ENCODE results near the gene GSG1L. TPM values are rescaled to one million over a fixed set of nuclear protein-coding genes. Genes with fewer than 3 reads are reported as not detected.

The GSG1L gene
- total RNA-seq, 2 experiments from 2014 or later = not detected

GRCh38 chr16:27852681-27853080 lies 210.8 kb downstream of the GSG1L start:
- no peak for DNase-seq
- Mint-ChIP-seq H3K4me1 (no peaks in the 10 kb centered on the region), H3K27ac (no peak overlapping the region), H3K4me3 (no peak overlapping the region), H3K9me3 (no peaks in the 10 kb centered on the region), H3K36me3 (no peaks in the 10 kb centered on the region), H3K27me3 (peaks cover 27% of the 10 kb centered on the region)
- no peak for ATAC-seq (ENCODE audit: low read depth)
- POLR2A ChIA-PET = no interaction called here

- ATAC-seq (ENCODE audit: low read depth) = no peak
- DNase-seq = no peak
- Mint-ChIP-seq H3K4me3 (no peak overlapping the region), H3K36me3 (no peaks in the 10 kb centered on the region), H3K4me1 (no peaks in the 10 kb centered on the region), H3K27ac (no peak overlapping the region), H3K27me3 (peaks cover 27% of the 10 kb centered on the region), H3K9me3 (no peaks in the 10 kb centered on the region)
- POLR2A ChIA-PET = no interaction called here
Observed at GRCh38 chr16:27852116-27852515, 211.4 kb downstream of the GSG1L start.

DNA sequence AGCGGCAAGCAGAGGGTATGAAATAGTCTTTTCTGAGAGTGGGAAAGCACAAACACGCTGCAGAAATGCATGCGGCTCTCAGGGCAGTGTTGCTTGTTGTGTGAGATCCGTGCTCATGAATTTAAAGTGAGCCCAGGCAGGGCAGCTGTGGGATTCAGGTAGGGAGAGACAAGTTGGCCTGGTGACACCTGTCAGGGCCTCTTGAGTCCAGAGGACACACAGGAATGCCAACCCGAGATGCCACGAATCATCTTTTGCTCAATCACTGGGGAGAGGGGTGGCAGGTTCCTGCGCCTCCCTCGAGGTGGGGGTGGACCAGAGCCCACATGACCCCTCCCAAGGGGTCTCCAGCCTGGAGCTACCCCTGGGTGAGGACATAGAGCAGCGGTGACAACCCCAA lies 211.9 kb downstream of the GSG1L start:
- Mint-ChIP-seq H3K36me3 (no peaks in the 10 kb centered on the region), H3K9me3 (no peaks in the 10 kb centered on the region), H3K4me3 (no peak overlapping the region), H3K27me3 (peaks cover 27% of the 10 kb centered on the region), H3K4me1 (no peaks in the 10 kb centered on the region), H3K27ac (no peak overlapping the region)
- no peak for ATAC-seq (ENCODE audit: low read depth)
- POLR2A ChIA-PET = no interaction called here
- no peak for DNase-seq

- POLR2A ChIA-PET = no interaction called here
- H3K36me3 Mint-ChIP-seq = no peaks in the 10 kb centered on the region
- no peaks in the 10 kb centered on the region for H3K4me1 Mint-ChIP-seq
- H3K27ac Mint-ChIP-seq = no peak overlapping the region
- H3K9me3 Mint-ChIP-seq = no peaks in the 10 kb centered on the region
- DNase-seq (no peak), ATAC-seq (ENCODE audit: low read depth) (no peak)
- H3K27me3 Mint-ChIP-seq = peaks cover 33% of the 10 kb centered on the region
- H3K4me3 Mint-ChIP-seq = no peak overlapping the region
Observed at GRCh38 chr16:27849621-27850020, 213.9 kb downstream of the GSG1L start.

- Mint-ChIP-seq H3K36me3 (no peaks in the 10 kb centered on the region), H3K4me3 (no peak overlapping the region), H3K27me3 (peaks cover 22% of the 10 kb centered on the region), H3K9me3 (no peaks in the 10 kb centered on the region), H3K4me1 (no peaks in the 10 kb centered on the region), H3K27ac (no peak overlapping the region)
- ATAC-seq (ENCODE audit: low read depth) (no peak), DNase-seq (no peak)
- POLR2A ChIA-PET = no interaction called here
Observed at GRCh38 chr16:27847030-27847550, 216.4 kb downstream of the GSG1L start.

- H3K27me3 Mint-ChIP-seq = peaks cover 12% of the 10 kb centered on the region
- no peaks in the 10 kb centered on the region for H3K9me3 Mint-ChIP-seq
- no peaks in the 10 kb centered on the region for H3K36me3 Mint-ChIP-seq
- H3K4me1 Mint-ChIP-seq = no peaks in the 10 kb centered on the region
- DNase-seq (no peak), ATAC-seq (ENCODE audit: low read depth) (no peak)
- POLR2A ChIA-PET = no interaction called here
- no peak overlapping the region for H3K27ac Mint-ChIP-seq
- no peak overlapping the region for H3K4me3 Mint-ChIP-seq
Observed at GRCh38 chr16:27844826-27845225, 218.7 kb downstream of the GSG1L start.

- no peak for DNase-seq
Observed at GRCh38 chr16:27843800-27844199, 219.7 kb downstream of the GSG1L start.

GRCh38 chr16:27841911-27842310 lies 221.6 kb downstream of the GSG1L start:
- Mint-ChIP-seq H3K9me3 (no peaks in the 10 kb centered on the region), H3K36me3 (no peaks in the 10 kb centered on the region), H3K27ac (no peak overlapping the region), H3K4me1 (no peaks in the 10 kb centered on the region), H3K4me3 (no peak overlapping the region), H3K27me3 (peaks cover 12% of the 10 kb centered on the region)
- ATAC-seq (ENCODE audit: low read depth) (no peak), DNase-seq (no peak)
- POLR2A ChIA-PET = no interaction called here

More at GRCh38 chr16:27843800-27844199, 219.7 kb downstream of the GSG1L start:
- Mint-ChIP-seq H3K27ac (no peak overlapping the region), H3K36me3 (no peaks in the 10 kb centered on the region), H3K4me1 (no peaks in the 10 kb centered on the region), H3K9me3 (no peaks in the 10 kb centered on the region), H3K27me3 (peaks cover 12% of the 10 kb centered on the region), H3K4me3 (no peak overlapping the region)
- POLR2A ChIA-PET = no interaction called here
- no peak for ATAC-seq (ENCODE audit: low read depth)

DNA sequence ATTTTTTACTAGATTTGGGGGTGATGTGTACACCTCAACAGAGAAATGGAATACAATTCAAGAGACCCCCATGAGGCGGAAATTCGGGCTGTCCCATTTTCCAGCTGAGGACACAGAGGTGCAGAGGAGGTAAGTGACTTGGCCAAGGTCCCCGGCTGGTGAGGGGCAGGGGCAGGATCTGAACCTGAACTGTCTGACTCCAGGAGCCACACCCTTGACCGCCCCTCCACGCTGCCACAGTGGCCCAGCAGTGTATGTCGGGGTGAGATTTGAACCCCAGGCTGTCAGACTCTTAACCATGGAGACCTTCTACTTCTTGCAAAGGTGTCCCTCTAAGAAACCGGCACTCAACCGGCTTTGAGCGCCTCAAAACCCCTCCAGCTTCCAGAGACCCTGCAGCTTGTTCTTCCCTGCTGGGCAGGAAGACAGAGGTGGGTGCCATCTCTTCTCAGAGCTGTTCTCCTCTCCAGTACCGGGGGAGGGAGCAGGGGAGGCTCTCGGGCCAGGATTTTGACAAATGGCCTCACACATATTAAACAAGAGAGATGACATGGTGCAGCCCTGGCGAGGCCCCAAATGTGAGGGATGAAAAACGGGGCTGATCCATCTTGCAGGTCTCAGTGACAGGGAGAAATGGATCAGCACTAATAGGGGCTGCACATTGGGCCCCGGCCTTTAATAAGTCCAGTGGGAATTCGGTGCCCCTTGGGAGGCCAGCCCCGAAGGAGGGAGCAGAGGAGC lies 222.3 kb downstream of the GSG1L start:
- H3K4me1 Mint-ChIP-seq = no peaks in the 10 kb centered on the region
- no peaks in the 10 kb centered on the region for H3K9me3 Mint-ChIP-seq
- no peak overlapping the region for H3K4me3 Mint-ChIP-seq
- no peak overlapping the region for H3K27ac Mint-ChIP-seq
- ATAC-seq (ENCODE audit: low read depth) (no peak), DNase-seq (no peak)
- peaks cover 19% of the 10 kb centered on the region for H3K27me3 Mint-ChIP-seq
- POLR2A ChIA-PET = no interaction called here
- no peaks in the 10 kb centered on the region for H3K36me3 Mint-ChIP-seq

GRCh38 chr16:27840311-27841060 lies 223.0 kb downstream of the GSG1L start:
- no peaks in the 10 kb centered on the region for H3K9me3 Mint-ChIP-seq
- no peaks in the 10 kb centered on the region for H3K4me1 Mint-ChIP-seq
- DNase-seq (no peak), ATAC-seq (ENCODE audit: low read depth) (no peak)
- POLR2A ChIA-PET = no interaction called here
- H3K27ac Mint-ChIP-seq = no peak overlapping the region
- H3K27me3 Mint-ChIP-seq = peaks cover 20% of the 10 kb centered on the region
- H3K36me3 Mint-ChIP-seq = no peaks in the 10 kb centered on the region
- H3K4me3 Mint-ChIP-seq = no peak overlapping the region

DNA sequence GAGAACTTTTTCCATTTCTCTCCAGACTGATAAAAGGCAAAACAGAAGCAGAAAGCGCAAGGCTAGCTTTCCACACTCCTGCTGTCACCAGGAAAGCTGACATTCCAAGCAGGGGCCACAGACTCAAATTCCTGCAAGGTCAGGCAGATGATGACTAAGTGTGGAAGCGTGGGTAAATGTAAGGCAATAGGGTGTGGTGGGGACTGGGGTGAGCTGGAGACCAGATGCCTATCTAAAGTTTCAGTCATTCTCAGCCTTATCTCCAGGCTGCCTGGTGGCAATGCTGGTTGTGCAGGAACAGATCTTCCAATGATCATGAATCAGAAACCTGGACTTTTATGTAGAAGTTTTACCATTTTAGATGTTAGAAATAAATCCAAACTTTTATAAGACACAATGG lies 224.1 kb downstream of the GSG1L start:
- Mint-ChIP-seq H3K9me3 (no peaks in the 10 kb centered on the region), H3K4me3 (no peak overlapping the region), H3K27ac (no peak overlapping the region), H3K36me3 (no peaks in the 10 kb centered on the region), H3K4me1 (no peaks in the 10 kb centered on the region), H3K27me3 (peaks cover 30% of the 10 kb centered on the region)
- no peak for ATAC-seq (ENCODE audit: low read depth)
- no peak for DNase-seq
- POLR2A ChIA-PET = no interaction called here

DNA sequence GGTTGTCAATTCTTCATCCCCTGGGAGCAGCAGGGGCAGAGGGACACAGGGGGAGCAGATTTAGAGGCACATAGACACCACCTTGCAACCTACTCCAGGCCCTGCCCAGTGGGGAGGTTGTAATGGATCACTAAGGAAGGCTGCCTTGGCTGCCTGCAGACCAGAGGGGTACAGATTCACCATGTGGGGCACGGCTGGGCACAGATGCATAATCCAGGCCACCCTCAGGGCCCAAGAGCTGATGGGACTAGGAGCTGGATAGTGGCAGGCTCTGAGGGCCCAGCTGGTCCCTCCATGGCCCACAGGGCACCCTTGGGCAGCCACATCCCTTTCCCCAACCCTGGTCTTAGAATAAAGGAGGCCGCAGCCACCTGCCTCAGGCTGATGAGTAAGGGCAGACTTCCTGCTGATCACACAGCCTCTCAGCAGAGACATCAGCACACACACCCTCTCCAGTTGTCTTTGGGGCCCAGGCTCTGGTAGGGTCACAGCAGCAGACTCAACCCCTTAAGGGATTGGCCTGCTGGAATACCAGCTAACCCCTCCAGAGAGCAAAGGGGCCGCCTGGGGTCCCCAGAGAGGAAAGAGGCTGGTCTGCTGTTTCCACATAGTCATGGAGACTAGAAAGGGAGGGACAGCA lies 224.9 kb downstream of the GSG1L start:
- Mint-ChIP-seq H3K36me3 (no peaks in the 10 kb centered on the region), H3K27me3 (peaks cover 29% of the 10 kb centered on the region), H3K9me3 (no peaks in the 10 kb centered on the region), H3K4me1 (no peaks in the 10 kb centered on the region), H3K27ac (no peak overlapping the region), H3K4me3 (no peak overlapping the region)
- DNase-seq (no peak), ATAC-seq (ENCODE audit: low read depth) (no peak)
- POLR2A ChIA-PET = no interaction called here

GRCh38 chr16:27829975-27830374 lies 233.5 kb downstream of the GSG1L start:
- POLR2A ChIA-PET = no interaction called here

DNA sequence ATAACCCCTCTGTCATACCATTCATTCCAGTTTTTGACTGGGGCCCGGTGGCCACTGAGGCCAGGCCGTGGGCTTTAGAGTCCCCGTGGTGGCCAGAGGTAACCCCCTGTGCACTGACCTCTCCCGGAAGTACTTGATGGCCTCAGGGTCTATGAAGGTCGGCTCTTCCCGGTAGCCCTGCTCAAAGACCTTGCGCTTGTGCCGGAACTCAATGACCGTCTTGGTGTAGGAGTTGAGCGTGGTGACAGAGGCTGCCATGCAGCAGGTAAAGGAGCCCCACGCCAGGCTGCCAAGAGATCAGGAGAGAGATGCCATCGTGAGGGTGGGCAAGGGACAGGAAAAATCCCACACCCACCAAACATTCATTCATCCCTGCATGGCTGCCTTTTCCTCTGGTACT lies 234.8 kb downstream of the GSG1L start:
- DNase-seq (no peak), ATAC-seq (ENCODE audit: low read depth) (no peak)
- Mint-ChIP-seq H3K4me3 (no peak overlapping the region), H3K27me3 (peaks cover 10% of the 10 kb centered on the region), H3K9me3 (peaks cover 8% of the 10 kb centered on the region), H3K4me1 (no peaks in the 10 kb centered on the region), H3K27ac (no peak overlapping the region), H3K36me3 (no peaks in the 10 kb centered on the region)
- POLR2A ChIA-PET = no interaction called here

More at GRCh38 chr16:27829975-27830374, 233.5 kb downstream of the GSG1L start:
- H3K4me3 Mint-ChIP-seq = no peak overlapping the region
- peaks cover 8% of the 10 kb centered on the region for H3K9me3 Mint-ChIP-seq
- no peak overlapping the region for H3K27ac Mint-ChIP-seq
- H3K27me3 Mint-ChIP-seq = peaks cover 15% of the 10 kb centered on the region
- DNase-seq (no peak), ATAC-seq (ENCODE audit: low read depth) (no peak)
- no peaks in the 10 kb centered on the region for H3K36me3 Mint-ChIP-seq
- H3K4me1 Mint-ChIP-seq = no peaks in the 10 kb centered on the region
